Stimulated activated CD4-positive, alpha-beta T cell treated with anti-CD3 and anti-CD28 coated beads, Interleukin-4, amount 100 ng/mL, for 48 hours (primary cell): ENCODE results near the gene NPW.

Experiments
- DNase-seq, 2 donors: peaks; one replicate each; pipeline ENCODE4 v3.0.0-alpha.2; 2020; ENCODE audit warnings: low read depth in 2 of 2

NPW gene

GRCh38 chr16:1984347-1985225 is 35.0 kb upstream of the NPW start:
- no peak for DNase-seq

GRCh38 chr16:1985466-1986150 is 34.0 kb upstream of the NPW start:
- no peak for DNase-seq

- no peak for DNase-seq
Measured at GRCh38 chr16:1987198-1987597, 32.4 kb upstream of the NPW start.

GRCh38 chr16:1989209-1990100 is 30.1 kb upstream of the NPW start, which contains the start of gene SYNGR3:
SYNGR3 (plus strand) TSS chr16:1989970; CDS start chr16:1990103, 133 bp downstream.
- DNase-seq, result no peak

GRCh38 chr16:1990101-1990350 is 29.6 kb upstream of the NPW start:
- DNase-seq, result no peak

- no peak for DNase-seq
Measured at GRCh38 chr16:1990351-1991134, 29.0 kb upstream of the NPW start.

- no peak for DNase-seq
Measured at GRCh38 chr16:1991135-1991551, 28.4 kb upstream of the NPW start.

- DNase-seq, result no peak
Measured at GRCh38 chr16:1991588-1991947, 28.0 kb upstream of the NPW start.

- DNase-seq, result peak; percentile 95 to 99
Measured at GRCh38 chr16:1991948-1992703, 27.5 kb upstream of the NPW start.

GRCh38 chr16:1992704-1993317 is 26.8 kb upstream of the NPW start:
- no peak for DNase-seq

GRCh38 chr16:1993731-1994131 is 25.9 kb upstream of the NPW start:
- no peak for DNase-seq

GRCh38 chr16:1997494-1998359 is 21.9 kb upstream of the NPW start:
- no peak for DNase-seq

GRCh38 chr16:1998360-1998835 is 21.2 kb upstream of the NPW start:
- DNase-seq, result no peak

GRCh38 chr16:1998852-1999801 is 20.5 kb upstream of the NPW start:
- DNase-seq, result no peak

GRCh38 chr16:1999866-2000514 is 19.6 kb upstream of the NPW start:
- DNase-seq, result no peak

GRCh38 chr16:2001035-2001434 is 18.6 kb upstream of the NPW start:
- DNase-seq, result no peak
